T-helper 17 cell (primary cell): ENCODE data around the gene CELF2. TPM values are rescaled to one million over a fixed set of nuclear protein-coding genes. Genes with fewer than 3 reads are reported as not detected.

Experiments used
- ATAC-seq: fragments of 150-1000 bp; cut with Tn5 transposase; 2 replicates; pipeline ENCODE4 v1.10.0; 2021; ENCODE audit warnings: mild to moderate bottlenecking, moderate library complexity
- DNase-seq, 3 donors: peaks; one replicate each; pipeline versions ENCODE4 v3.0.0 to v3.0.0-alpha.2; 2020 to 2021
- H3K9me3 ChIP-seq: one replicate; pipeline ENCODE4 v1.7.0; 2013; ENCODE audit warnings: low read length, mild to moderate bottlenecking; ENCODE audit not compliant: control insufficient read depth, poor library complexity, severe bottlenecking
- H3K27ac Mint-ChIP-seq: one replicate; pipeline ENCODE4 v1.8.0; 2022; ENCODE audit warnings: mild to moderate bottlenecking, moderate library complexity, mixed read lengths
- H3K27me3 Mint-ChIP-seq: one replicate; pipeline ENCODE4 v1.8.0; 2022; ENCODE audit warnings: mixed read lengths
- H3K36me3 Mint-ChIP-seq: one replicate; pipeline ENCODE4 v1.8.0; 2022; ENCODE audit warnings: low read depth, mixed read lengths
- H3K4me1 Mint-ChIP-seq: one replicate; pipeline ENCODE4 v1.8.0; 2022; ENCODE audit warnings: mild to moderate bottlenecking, mixed read lengths
- H3K4me3 Mint-ChIP-seq: one replicate; pipeline ENCODE4 v1.8.0; 2022; ENCODE audit warnings: mild to moderate bottlenecking, moderate library complexity, mixed read lengths
- total RNA-seq, 4 donors: library from RNA in 2 of 4; stranded (reverse) in 2 of 4; gene quantifications; one replicate each; pipeline ENCODE4 v1.2.3 and lab custom pipeline; 2022 to 2026

Gene CELF2
- total RNA-seq, 2 donors from 2014 or later, result 201 to 202 TPM

- H3K4me1 Mint-ChIP-seq, result peaks cover 21% of the 10 kb centered on the region
- H3K36me3 Mint-ChIP-seq, result peaks cover 4% of the 10 kb centered on the region
- DNase-seq (no peak), ATAC-seq (no peak)
- no peaks in the 10 kb centered on the region for H3K9me3 ChIP-seq
- H3K27me3 Mint-ChIP-seq, result no peaks in the 10 kb centered on the region
- H3K4me3 Mint-ChIP-seq, result no peak overlapping the region
- no peak overlapping the region for H3K27ac Mint-ChIP-seq
Measured at GRCh38 chr10:11106621-11107374, 89.1 kb downstream of the CELF2 start.

- DNase-seq, result no peak
Measured at GRCh38 chr10:11107948-11108347, 90.3 kb downstream of the CELF2 start.

GRCh38 chr10:11108356-11108755 is 90.7 kb downstream of the CELF2 start:
- Mint-ChIP-seq H3K27me3 (no peaks in the 10 kb centered on the region), H3K4me1 (peaks cover 27% of the 10 kb centered on the region), H3K4me3 (no peak overlapping the region), H3K27ac (peak overlapping the region; percentile 70), H3K36me3 (no peaks in the 10 kb centered on the region)
- H3K9me3 ChIP-seq, result no peaks in the 10 kb centered on the region
- DNase-seq (no peak), ATAC-seq (no peak)

More at GRCh38 chr10:11107948-11108347, 90.3 kb downstream of the CELF2 start:
- Mint-ChIP-seq H3K27ac (peak overlapping the region; percentile 70), H3K36me3 (peaks cover 1% of the 10 kb centered on the region), H3K27me3 (no peaks in the 10 kb centered on the region), H3K4me3 (no peak overlapping the region), H3K4me1 (peaks cover 23% of the 10 kb centered on the region)
- no peaks in the 10 kb centered on the region for H3K9me3 ChIP-seq
- ATAC-seq, result no peak

- H3K27ac Mint-ChIP-seq, result no peak overlapping the region
- H3K36me3 Mint-ChIP-seq, result no peaks in the 10 kb centered on the region
- no peaks in the 10 kb centered on the region for H3K9me3 ChIP-seq
- ATAC-seq (no peak), DNase-seq (no peak)
- H3K4me3 Mint-ChIP-seq, result no peak overlapping the region
- peaks cover 30% of the 10 kb centered on the region for H3K4me1 Mint-ChIP-seq
- H3K27me3 Mint-ChIP-seq, result no peaks in the 10 kb centered on the region
Measured at GRCh38 chr10:11109590-11109989, 91.9 kb downstream of the CELF2 start.

- ATAC-seq (no peak), DNase-seq (no peak)
- Mint-ChIP-seq H3K4me3 (no peak overlapping the region), H3K27ac (no peak overlapping the region), H3K27me3 (no peaks in the 10 kb centered on the region), H3K4me1 (peaks cover 31% of the 10 kb centered on the region), H3K36me3 (no peaks in the 10 kb centered on the region)
- no peaks in the 10 kb centered on the region for H3K9me3 ChIP-seq
Measured at GRCh38 chr10:11110539-11110938, 92.9 kb downstream of the CELF2 start.

GRCh38 chr10:11111490-11111889 is 93.8 kb downstream of the CELF2 start:
- no peaks in the 10 kb centered on the region for H3K36me3 Mint-ChIP-seq
- DNase-seq (no peak), ATAC-seq (no peak)
- no peak overlapping the region for H3K4me3 Mint-ChIP-seq
- H3K4me1 Mint-ChIP-seq, result peaks cover 28% of the 10 kb centered on the region
- H3K27ac Mint-ChIP-seq, result no peak overlapping the region
- no peaks in the 10 kb centered on the region for H3K9me3 ChIP-seq
- no peaks in the 10 kb centered on the region for H3K27me3 Mint-ChIP-seq

- Mint-ChIP-seq H3K27me3 (no peaks in the 10 kb centered on the region), H3K27ac (peak overlapping the region; percentile 69), H3K36me3 (no peaks in the 10 kb centered on the region), H3K4me1 (peaks cover 28% of the 10 kb centered on the region), H3K4me3 (no peak overlapping the region)
- DNase-seq (no peak), ATAC-seq (no peak)
- H3K9me3 ChIP-seq, result no peaks in the 10 kb centered on the region
Measured at GRCh38 chr10:11112718-11113117, 95.0 kb downstream of the CELF2 start.

- H3K9me3 ChIP-seq, result no peaks in the 10 kb centered on the region
- Mint-ChIP-seq H3K27me3 (no peaks in the 10 kb centered on the region), H3K27ac (peak overlapping the region; percentile 69), H3K4me1 (peaks cover 26% of the 10 kb centered on the region), H3K36me3 (no peaks in the 10 kb centered on the region), H3K4me3 (peak overlapping the region; percentile 55)
- DNase-seq (no peak), ATAC-seq (peak; percentile 97)
Measured at GRCh38 chr10:11113156-11113555, 95.5 kb downstream of the CELF2 start.

GRCh38 chr10:11114269-11114668 is 96.6 kb downstream of the CELF2 start:
- Mint-ChIP-seq H3K27me3 (no peaks in the 10 kb centered on the region), H3K36me3 (no peaks in the 10 kb centered on the region), H3K4me1 (peaks cover 18% of the 10 kb centered on the region), H3K27ac (peak overlapping the region; percentile 45), H3K4me3 (no peak overlapping the region)
- ATAC-seq (no peak), DNase-seq (no peak)
- no peaks in the 10 kb centered on the region for H3K9me3 ChIP-seq

GRCh38 chr10:11115337-11115736 is 97.7 kb downstream of the CELF2 start:
- DNase-seq (no peak), ATAC-seq (no peak)
- H3K27me3 Mint-ChIP-seq, result no peaks in the 10 kb centered on the region
- peak overlapping the region; percentile 45 for H3K27ac Mint-ChIP-seq
- H3K4me3 Mint-ChIP-seq, result no peak overlapping the region
- no peaks in the 10 kb centered on the region for H3K36me3 Mint-ChIP-seq
- no peaks in the 10 kb centered on the region for H3K9me3 ChIP-seq
- H3K4me1 Mint-ChIP-seq, result peaks cover 20% of the 10 kb centered on the region

- H3K4me1 Mint-ChIP-seq, result peaks cover 23% of the 10 kb centered on the region
- H3K4me3 Mint-ChIP-seq, result no peak overlapping the region
Measured at GRCh38 chr10:11116361-11116760, 98.7 kb downstream of the CELF2 start.

GRCh38 chr10:11116817-11117216 is 99.1 kb downstream of the CELF2 start:
- no peaks in the 10 kb centered on the region for H3K27me3 Mint-ChIP-seq
- DNase-seq (no peak), ATAC-seq (no peak)
- peaks cover 23% of the 10 kb centered on the region for H3K4me1 Mint-ChIP-seq
- no peaks in the 10 kb centered on the region for H3K36me3 Mint-ChIP-seq
- no peak overlapping the region for H3K27ac Mint-ChIP-seq
- H3K4me3 Mint-ChIP-seq, result no peak overlapping the region
- no peaks in the 10 kb centered on the region for H3K9me3 ChIP-seq

More at GRCh38 chr10:11116361-11116760, 98.7 kb downstream of the CELF2 start:
- H3K27me3 Mint-ChIP-seq, result no peaks in the 10 kb centered on the region
- no peaks in the 10 kb centered on the region for H3K9me3 ChIP-seq
- ATAC-seq (no peak), DNase-seq (no peak)
- no peaks in the 10 kb centered on the region for H3K36me3 Mint-ChIP-seq
- H3K27ac Mint-ChIP-seq, result no peak overlapping the region

GRCh38 chr10:11118686-11119085 is 101.0 kb downstream of the CELF2 start:
- no peak for DNase-seq
- no peak overlapping the region for H3K27ac Mint-ChIP-seq

GRCh38 chr10:11119843-11120242 is 102.2 kb downstream of the CELF2 start:
- DNase-seq, result no peak
- Mint-ChIP-seq H3K4me1 (peaks cover 10% of the 10 kb centered on the region), H3K4me3 (no peak overlapping the region), H3K27ac (no peak overlapping the region), H3K36me3 (no peaks in the 10 kb centered on the region), H3K27me3 (no peaks in the 10 kb centered on the region)
- H3K9me3 ChIP-seq, result no peaks in the 10 kb centered on the region
- no peak for ATAC-seq

More at GRCh38 chr10:11118686-11119085, 101.0 kb downstream of the CELF2 start:
- no peaks in the 10 kb centered on the region for H3K36me3 Mint-ChIP-seq
- no peak overlapping the region for H3K4me3 Mint-ChIP-seq
- no peak for ATAC-seq
- no peaks in the 10 kb centered on the region for H3K27me3 Mint-ChIP-seq
- no peaks in the 10 kb centered on the region for H3K9me3 ChIP-seq
- peaks cover 14% of the 10 kb centered on the region for H3K4me1 Mint-ChIP-seq
